Measurements from ENCODE around the gene ARHGEF2. TPM values are rescaled to one million over a fixed set of nuclear protein-coding genes. Genes with fewer than 3 reads are reported as not detected.
A peak's percentile ranks its signal among the peaks of the same experiment; 100 is the strongest.

The ARHGEF2 gene
- total RNA-seq, 2 experiments from 2014 or later = 78.8 to 133 TPM

GRCh38 chr1:155973723-155974122 is 4.6 kb downstream of the ARHGEF2 start:
- no peak for DNase-seq (ENCODE audit: low spot score)
- TF ChIP-seq EZH2phosphoT487 (IDR thresholded peaks at IDR 0.05; ENCODE audit: borderline replicate concordance, low read depth, low read length) (no peak), CTCF (conservative IDR thresholded peaks at IDR 0.05; ENCODE audit: low read length) (no peak)
- Histone ChIP-seq H3K9me2 (ENCODE audit: insufficient read depth, low read length) (no peaks in the 10 kb centered on the region), H4K20me1 (ENCODE audit: insufficient read depth, low read length) (peaks cover 44% of the 10 kb centered on the region), H3K36me3 (ENCODE audit: insufficient read depth, low read length) (peaks cover 70% of the 10 kb centered on the region), H3K9me3 (ENCODE audit: low read length) (no peaks in the 10 kb centered on the region), H2AFZ (ENCODE audit: low read length) (no peak overlapping the region), H3K27ac (ENCODE audit: low read depth, low read length, poor library complexity, severe bottlenecking) (no peak overlapping the region), H3K4me1 (ENCODE audit: insufficient read depth, low read length, poor library complexity, severe bottlenecking) (peaks cover 68% of the 10 kb centered on the region), H3K79me2 (ENCODE audit: insufficient read depth, low read depth, low read length) (peaks cover 100% of the 10 kb centered on the region), H3K4me2 (ENCODE audit: low read length) (peak overlapping the region; percentile 94; the same call in 1 of the 2 replicates), H3K4me3 (ENCODE audit: low read depth, low read length, poor library complexity, severe bottlenecking) (no peak overlapping the region)
- no TSS peak for BruUV-seq (replicated peaks)
- intact Hi-C loops (cut with micrococcal nuclease; ENCODE audit: unreplicated experiment) = no loop called here
- POLR2A ChIA-PET = interaction anchor here (0.6 to 1.2 kb wide), 4 partner anchors 11 to 55 kb away, joined by 3 to 5 read pairs (median 4); no protein-coding TSS in a partner anchor
- CTCF ChIA-PET (ENCODE audit: unreplicated experiment) = interaction anchor here (1.2 kb wide), 1 partner anchor 9 kb away, joined by 3 read pairs; no protein-coding TSS in a partner anchor

GRCh38 chr1:155971910-155972809 is 6.2 kb downstream of the ARHGEF2 start:
- no peaks in the 10 kb centered on the region for H3K9me2 ChIP-seq (ENCODE audit: insufficient read depth, low read length)
- H2AFZ ChIP-seq (ENCODE audit: low read length) = no peak overlapping the region
- POLR2A ChIA-PET = interaction anchor here (0.7 kb wide), 1 partner anchor 1598 kb away, joined by 3 read pairs; no protein-coding TSS in a partner anchor
- peaks cover 68% of the 10 kb centered on the region for H3K4me1 ChIP-seq (ENCODE audit: insufficient read depth, low read length, poor library complexity, severe bottlenecking)
- peak overlapping the region; percentile 60 for H3K4me2 ChIP-seq (ENCODE audit: low read length)
- H3K27ac ChIP-seq (ENCODE audit: low read depth, low read length, poor library complexity, severe bottlenecking) = peak overlapping the region; percentile 13
- CTCF ChIA-PET (ENCODE audit: unreplicated experiment) = interaction anchor here (0.9 kb wide), 1 partner anchor 11 kb away, joined by 4 read pairs; no protein-coding TSS in a partner anchor
- H3K9me3 ChIP-seq (ENCODE audit: low read length) = no peaks in the 10 kb centered on the region
- no TSS peak for BruUV-seq (replicated peaks)
- intact Hi-C loops (cut with micrococcal nuclease; ENCODE audit: unreplicated experiment) = no loop called here
- peaks cover 85% of the 10 kb centered on the region for H3K36me3 ChIP-seq (ENCODE audit: insufficient read depth, low read length)
- TF ChIP-seq CTCF (conservative IDR thresholded peaks at IDR 0.05; ENCODE audit: low read length) (no peak), EZH2phosphoT487 (IDR thresholded peaks at IDR 0.05; ENCODE audit: borderline replicate concordance, low read depth, low read length) (no peak)
- no peak for DNase-seq (ENCODE audit: low spot score)
- H4K20me1 ChIP-seq (ENCODE audit: insufficient read depth, low read length) = peaks cover 44% of the 10 kb centered on the region
- H3K4me3 ChIP-seq (ENCODE audit: low read depth, low read length, poor library complexity, severe bottlenecking) = peak overlapping the region; percentile 35
- peaks cover 98% of the 10 kb centered on the region for H3K79me2 ChIP-seq (ENCODE audit: insufficient read depth, low read depth, low read length)
